Endothelial cell of hepatic sinusoid (primary cell): ENCODE data around the gene NBEAL2.

Experiments used
- in situ Hi-C: cut with HindIII; loops from 2 replicates; pipeline ENCODE4 v1.10.0; 2017; ENCODE audit warnings: low sequenced_read_pairs

NBEAL2 gene

GRCh38 chr3:46978985-46979944 lies at the start of gene NBEAL2:
TSS of gene NBEAL2 (plus strand) at chr3:46979666. CDS start at chr3:46979862, 196 bp downstream.
- in situ Hi-C loops: no loop called here

DNA sequence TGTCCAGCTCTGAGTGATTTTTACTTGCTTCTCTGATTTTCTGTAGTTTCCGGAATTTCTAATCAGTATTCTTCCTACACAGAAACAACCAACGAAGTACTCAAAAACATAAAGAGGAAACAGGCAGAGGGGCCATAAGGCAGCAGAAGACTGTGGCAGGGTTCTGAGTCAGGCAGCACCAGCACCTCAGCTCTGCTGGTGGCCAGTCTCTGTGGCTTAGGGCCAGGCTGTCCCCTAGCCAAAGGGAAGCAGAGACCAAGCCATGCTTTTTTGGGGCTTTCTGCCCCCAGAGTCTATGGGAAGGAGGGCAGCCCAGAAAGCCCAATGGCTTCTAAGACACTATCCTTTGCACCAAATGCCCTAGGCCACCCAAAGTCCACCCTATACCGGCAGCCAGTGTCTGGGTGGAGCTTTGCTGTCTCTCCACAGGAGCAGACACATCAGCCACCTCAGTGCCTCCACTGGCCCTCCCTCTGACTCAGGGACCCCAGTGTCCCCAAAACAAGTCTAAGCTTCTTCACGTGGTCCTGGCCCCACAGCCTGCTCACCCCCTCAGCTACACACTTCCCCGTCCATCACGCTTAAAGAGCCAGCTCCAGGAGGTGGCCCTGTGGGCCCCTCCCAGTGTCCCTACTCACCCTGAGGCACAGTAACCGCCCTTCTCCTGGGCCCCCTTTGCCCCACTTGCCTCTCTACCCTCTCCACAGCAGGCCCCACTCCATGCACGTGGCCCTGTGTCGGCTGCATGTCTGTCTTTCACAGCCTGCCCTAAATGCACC lies 49.1 kb upstream of the NBEAL2 start:
- in situ Hi-C loops: loop anchor here (5.0 to 10.0 kb wide), 2 partner anchors 77 to 114 kb away; no protein-coding TSS in a partner anchor

- in situ Hi-C loops: loop anchor here (5.0 to 10.0 kb wide), 2 partner anchors 76 to 114 kb away; no protein-coding TSS in a partner anchor
Measured at GRCh38 chr3:46930945-46931403, 48.5 kb upstream of the NBEAL2 start.

DNA sequence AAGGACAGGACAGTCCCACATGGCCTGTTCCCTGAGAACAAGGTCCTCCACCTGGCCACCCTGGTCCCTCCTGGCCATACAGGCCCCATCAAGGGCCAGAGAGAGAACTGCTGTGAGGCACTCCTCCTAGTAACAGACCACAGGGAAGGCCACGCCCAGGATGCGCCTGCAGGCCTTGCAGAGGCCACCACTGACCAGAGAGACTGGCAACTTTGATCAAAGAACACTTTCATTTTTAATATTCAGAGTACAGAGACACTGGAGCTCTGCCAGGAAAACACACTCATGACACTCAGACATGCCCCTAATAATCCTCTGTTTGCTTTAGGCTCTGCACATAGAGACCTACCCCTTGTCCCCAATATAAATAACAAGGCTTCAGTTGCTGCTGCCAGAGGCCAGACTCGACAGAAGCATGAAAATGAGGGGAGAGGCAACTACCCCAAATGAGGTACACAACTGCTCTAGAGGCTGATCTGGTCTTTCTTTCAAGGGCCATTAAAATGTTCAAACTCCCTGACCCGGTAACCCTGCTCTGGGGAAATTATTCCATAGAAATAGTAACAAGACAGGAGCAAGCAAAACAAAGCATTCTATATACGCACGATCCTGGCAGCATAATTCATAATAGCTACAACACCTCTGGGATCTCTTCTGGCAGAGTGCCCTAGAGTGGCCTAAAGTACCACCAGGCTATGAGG lies 47.7 kb upstream of the NBEAL2 start:
- in situ Hi-C loops: loop anchor here (5.0 to 10.0 kb wide), 2 partner anchors 76 to 113 kb away; no protein-coding TSS in a partner anchor

GRCh38 chr3:46932455-46933225 lies 46.8 kb upstream of the NBEAL2 start:
- in situ Hi-C loops: loop anchor here (5.0 to 10.0 kb wide), 2 partner anchors 75 to 112 kb away; no protein-coding TSS in a partner anchor

GRCh38 chr3:46933261-46933660 lies 46.2 kb upstream of the NBEAL2 start:
- in situ Hi-C loops: loop anchor here (5.0 to 10.0 kb wide), 2 partner anchors 74 to 112 kb away; no protein-coding TSS in a partner anchor

- in situ Hi-C loops: loop anchor here (5.0 to 10.0 kb wide), 2 partner anchors 73 to 111 kb away; no protein-coding TSS in a partner anchor
Measured at GRCh38 chr3:46934072-46934471, 45.4 kb upstream of the NBEAL2 start.

DNA sequence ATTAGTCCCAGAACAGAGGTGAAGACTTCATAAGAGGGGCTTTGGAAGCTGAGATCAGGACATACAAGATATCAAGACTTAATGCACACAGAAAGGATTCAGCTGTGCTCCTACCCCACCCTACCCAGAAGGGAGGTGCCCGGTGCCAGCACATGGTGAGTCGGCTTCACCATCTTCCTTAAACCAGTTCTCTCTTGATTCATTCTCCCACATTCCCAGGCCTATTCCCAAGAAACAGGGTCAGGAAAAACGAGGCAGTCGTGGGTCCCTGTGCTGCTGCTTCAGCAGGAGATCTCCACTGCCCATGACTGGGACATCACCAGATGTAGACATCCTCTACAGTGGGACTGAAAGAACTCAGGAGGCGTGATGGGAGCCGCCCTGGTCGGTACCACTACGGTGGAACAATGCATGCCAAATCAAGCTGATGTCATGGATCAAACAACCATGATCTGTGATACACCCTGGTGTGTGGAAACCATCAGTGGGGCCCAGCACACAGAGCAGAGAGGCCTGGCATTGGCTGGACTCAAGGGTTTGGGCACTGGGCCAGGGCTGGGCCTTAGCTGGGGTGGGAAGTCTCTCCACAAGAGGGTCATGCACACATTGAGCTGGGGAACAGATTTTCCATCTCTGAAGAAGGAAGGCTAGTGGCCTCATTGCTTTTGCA lies 44.8 kb upstream of the NBEAL2 start:
- in situ Hi-C loops: loop anchor here (5.0 to 10.0 kb wide), 2 partner anchors 73 to 110 kb away; no protein-coding TSS in a partner anchor

- in situ Hi-C loops: loop anchor here (10.0 kb wide), 1 partner anchor 109 kb away; no protein-coding TSS in a partner anchor
Measured at GRCh38 chr3:46935168-46935858, 44.2 kb upstream of the NBEAL2 start.

- in situ Hi-C loops: loop anchor here (10.0 kb wide), 1 partner anchor 109 kb away; no protein-coding TSS in a partner anchor
Measured at GRCh38 chr3:46935989-46936558, 43.4 kb upstream of the NBEAL2 start.

- in situ Hi-C loops: loop anchor here (10.0 kb wide), 1 partner anchor 108 kb away; no protein-coding TSS in a partner anchor
Measured at GRCh38 chr3:46936733-46937250, 42.7 kb upstream of the NBEAL2 start.

DNA sequence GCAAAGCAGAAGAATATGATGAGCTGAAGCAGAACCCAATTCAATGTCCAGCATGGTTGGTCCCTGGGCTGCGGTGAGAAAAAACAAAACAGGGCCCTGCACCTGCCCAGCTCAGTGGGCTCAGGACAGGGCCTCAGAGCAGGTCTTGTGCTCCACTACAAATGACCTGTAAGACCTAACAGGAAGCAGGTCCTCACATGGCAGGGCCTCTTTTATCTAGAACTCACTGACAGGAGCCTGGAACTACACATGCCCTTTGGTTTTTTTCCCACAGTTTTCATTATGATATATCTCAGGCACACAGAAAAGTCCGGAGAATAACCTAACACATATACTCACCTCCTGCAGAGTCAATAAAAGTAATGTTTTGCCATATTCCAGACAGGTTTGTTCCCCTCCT lies 41.3 kb upstream of the NBEAL2 start:
- in situ Hi-C loops: loop anchor here (10.0 kb wide), 1 partner anchor 107 kb away; no protein-coding TSS in a partner anchor

DNA sequence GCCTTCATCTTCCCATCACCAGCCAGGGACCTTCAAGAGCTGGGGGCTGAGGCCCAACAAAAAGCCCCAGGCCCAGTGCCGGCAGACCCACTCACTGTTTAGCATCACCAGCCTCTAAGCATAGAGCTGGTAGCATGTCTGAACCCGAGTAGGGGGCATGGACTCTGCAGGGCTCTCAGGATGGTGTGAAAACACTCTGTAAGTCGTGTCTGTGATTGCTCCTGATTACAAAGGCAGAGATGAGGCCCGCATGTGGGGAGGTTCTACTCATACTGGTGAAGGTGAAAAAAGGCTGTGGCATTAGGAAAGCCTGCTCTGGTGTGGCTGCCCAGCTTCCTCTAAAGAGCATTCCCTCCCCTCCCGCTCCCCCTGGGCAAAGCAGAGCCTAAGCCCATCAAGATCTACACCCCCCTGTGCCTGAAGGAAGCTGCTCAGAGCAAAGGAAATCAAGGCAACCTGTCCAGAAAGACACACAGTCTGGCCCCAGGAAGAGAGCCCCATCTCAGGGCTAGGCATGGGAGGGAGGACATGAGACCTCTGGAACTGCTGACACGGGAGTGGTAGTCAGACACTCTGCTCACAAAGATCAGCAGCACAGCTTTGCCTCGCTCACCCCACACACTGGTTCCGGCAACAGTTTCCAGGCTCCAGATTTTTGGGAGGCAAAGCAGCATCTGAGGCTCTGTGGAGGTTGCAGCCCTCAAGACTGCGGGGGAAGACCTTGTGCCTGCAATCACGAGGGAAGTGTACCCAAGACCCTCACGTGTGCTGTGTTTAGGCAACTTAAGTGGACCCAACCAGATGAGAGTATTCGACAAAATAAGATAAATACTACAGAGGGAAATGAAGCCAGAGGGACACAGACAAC lies 39.7 kb upstream of the NBEAL2 start:
- in situ Hi-C loops: loop anchor here (10.0 kb wide), 1 partner anchor 105 kb away; no protein-coding TSS in a partner anchor

DNA sequence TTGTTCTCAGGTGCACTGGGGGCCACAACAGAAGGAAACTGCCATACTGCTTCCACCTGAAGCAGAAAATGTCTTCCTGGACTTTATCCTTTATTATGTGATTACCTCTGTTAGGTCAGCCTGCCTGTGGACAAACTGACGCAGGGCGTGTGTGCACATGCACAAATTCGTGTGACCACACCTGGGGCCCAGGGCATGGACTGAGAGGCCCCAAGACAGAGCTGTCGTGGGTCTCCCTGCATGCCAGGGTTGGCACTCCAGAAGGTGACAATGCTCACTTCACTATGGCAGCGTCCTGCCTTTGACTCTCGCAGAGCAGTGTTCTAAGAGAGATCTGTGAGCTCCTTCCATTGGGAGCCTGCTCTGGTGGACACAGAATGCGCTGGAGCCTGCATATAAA lies 37.4 kb upstream of the NBEAL2 start:
- in situ Hi-C loops: no loop called here

DNA sequence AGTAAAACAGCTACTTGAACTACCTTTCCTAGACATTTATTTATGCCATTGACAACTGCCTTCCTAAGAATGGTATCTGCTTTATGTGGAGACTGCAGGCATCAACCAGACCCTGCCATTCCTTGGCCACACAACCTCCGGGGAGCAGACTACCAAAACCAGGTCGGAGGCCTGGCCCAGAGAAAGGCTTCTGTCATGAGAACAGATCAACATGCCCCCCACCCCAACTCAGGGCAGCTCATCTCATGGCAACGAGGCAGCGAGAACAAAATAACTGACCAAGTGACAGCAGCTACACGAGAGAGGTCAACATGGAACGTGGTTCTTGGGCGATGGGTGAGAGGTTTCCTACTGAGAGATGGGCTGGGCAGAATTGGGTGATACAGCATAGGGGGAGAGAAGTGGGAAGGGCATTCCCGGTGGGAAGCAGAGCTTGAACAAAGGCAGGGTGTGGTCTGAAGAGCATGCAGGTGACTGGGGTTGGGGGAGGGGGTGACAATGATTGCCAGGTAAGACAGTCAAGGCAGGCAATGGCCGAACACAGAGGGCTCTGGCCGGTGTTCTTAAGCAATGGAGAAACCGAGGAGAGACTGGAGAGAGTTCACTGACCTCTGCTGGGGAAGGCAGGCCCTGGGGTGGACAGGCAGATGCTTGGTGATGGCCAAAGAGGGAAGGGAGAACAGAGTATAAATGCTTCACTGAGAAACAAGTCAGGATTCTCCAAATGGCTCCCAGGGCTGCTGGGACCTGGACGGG lies 36.8 kb upstream of the NBEAL2 start:
- in situ Hi-C loops: no loop called here
